LNCAP (cell line): Measurements from ENCODE around the gene ALPK3.

ENCODE experiments used
- TF ChIP-seq, protein P1 (sequence below): fragments of 450-650 bp; IDR thresholded peaks from 2 replicates; pipeline ENCODE4 v1.5.1; 2017; ENCODE audit warnings: mild to moderate bottlenecking

Gene ALPK3

DNA sequence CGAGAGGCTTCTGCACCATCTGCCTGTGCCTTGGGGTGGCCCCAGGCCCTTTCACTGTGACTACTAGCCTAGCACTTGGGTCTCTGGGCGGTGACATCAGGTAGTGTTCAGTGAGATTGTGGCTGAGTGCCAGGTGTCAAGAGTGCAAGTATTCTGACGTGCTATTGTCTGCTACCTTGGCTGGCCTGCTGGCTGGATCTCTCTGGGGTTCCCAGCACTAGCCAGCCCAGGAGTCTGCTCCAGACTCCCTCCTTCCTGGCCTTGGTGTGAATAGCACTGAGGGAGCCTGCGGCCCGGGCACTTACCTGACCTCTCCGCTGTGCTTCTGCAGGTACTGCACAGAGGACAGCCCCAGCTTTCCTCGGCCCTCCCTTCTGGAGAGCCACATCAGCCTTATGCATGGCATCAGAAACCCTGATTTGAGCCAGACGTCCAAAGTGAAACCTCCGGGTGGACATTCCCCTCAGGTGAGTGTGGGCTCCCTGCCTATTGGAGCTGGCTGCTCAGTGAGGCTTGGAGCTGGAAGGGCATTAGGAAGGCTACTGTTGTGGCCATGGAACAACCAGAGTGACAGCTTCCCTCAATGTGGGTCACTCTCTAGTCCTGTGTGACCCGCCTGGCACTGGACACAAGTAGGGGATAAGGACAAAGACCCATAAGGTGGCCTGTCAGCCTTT, 17.5 kb upstream of the ALPK3 start:
- TF ChIP-seq, protein P1, sequence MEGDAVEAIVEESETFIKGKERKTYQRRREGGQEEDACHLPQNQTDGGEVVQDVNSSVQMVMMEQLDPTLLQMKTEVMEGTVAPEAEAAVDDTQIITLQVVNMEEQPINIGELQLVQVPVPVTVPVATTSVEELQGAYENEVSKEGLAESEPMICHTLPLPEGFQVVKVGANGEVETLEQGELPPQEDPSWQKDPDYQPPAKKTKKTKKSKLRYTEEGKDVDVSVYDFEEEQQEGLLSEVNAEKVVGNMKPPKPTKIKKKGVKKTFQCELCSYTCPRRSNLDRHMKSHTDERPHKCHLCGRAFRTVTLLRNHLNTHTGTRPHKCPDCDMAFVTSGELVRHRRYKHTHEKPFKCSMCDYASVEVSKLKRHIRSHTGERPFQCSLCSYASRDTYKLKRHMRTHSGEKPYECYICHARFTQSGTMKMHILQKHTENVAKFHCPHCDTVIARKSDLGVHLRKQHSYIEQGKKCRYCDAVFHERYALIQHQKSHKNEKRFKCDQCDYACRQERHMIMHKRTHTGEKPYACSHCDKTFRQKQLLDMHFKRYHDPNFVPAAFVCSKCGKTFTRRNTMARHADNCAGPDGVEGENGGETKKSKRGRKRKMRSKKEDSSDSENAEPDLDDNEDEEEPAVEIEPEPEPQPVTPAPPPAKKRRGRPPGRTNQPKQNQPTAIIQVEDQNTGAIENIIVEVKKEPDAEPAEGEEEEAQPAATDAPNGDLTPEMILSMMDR = no peak

DNA sequence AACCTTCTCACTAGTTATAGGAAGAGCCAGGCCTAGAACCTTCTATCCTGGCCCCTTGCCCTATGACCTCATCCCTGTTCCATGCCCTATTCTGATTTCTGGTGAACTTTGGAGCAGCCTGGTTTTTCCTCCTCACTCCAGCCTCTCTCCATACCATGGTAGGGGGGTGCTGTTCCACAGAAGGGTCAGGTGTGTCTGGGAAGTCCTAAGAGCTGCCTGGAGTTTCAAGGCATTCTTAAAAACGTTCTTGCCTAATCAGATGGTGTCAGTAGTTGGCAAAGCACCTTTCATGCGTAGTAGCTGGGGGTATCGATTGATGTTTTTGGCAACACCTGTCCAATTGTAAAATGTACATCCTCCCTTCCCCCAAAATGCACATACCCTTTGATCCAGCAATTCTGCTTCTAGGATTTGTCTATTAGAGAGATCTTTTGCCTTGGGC, 16.8 kb upstream of the ALPK3 start:
- TF ChIP-seq, protein P1 = no peak

DNA sequence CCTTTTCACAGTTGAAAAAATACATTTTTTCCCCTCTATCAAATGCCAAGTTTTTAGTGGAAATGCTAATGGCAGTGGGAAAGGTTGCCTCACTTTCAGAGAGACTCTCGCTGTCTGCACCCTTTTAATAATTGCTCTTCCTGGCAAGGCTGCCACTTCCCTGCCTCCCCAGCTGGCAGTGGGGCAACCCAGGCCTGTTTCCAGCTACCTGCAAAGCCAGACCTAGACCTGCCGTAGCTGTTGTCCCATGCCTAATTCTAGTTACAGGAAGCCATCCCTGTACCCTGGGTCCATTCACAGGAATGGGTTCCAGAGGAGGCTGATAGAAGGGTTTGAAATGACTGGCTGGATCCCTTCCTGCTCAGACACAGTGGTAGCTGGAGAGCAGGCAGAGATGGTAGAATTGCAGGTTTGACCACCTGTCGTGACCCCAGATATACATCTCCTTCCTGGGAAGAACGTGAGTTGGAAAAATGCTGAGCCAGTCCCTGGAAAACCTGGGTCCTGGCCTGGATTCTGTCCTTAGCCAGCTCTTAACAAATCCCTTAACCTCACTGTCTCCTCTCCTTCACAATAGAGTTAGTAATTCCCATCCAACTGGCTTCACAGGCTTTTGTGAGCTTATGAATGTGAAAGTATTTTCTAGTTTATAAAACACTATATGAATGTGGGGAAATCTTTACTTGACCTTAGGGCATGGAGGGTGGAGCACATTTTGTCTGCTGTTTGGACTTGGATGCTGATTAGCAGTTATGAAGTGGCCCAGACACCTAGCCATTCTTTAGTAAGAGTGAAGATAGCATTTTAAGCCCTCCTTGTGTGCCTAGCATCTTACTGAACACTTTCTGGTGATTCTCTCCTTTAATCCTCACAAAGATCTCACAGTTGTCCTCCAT, 12.9 kb upstream of the ALPK3 start:
- TF ChIP-seq, protein P1 = no peak

DNA sequence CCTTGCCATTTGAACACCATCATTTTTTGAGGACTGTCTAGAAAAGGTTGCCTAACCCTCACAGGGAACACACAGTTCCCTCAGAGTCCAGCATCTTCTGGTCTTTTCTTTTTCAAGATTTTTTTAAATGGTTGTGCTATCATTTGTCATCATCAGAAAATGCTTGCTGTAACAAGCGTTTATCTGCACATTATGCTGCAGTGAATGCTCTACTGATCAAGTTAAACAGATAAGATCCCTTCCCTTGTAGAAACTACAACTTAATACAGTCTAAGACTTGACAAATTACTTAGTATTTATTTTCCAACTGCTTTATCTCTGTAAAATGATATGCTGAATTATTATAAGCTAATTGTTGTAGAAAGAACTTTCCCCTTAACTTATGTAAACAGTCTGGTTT, 11.9 kb upstream of the ALPK3 start:
- TF ChIP-seq, protein P1 = no peak

DNA sequence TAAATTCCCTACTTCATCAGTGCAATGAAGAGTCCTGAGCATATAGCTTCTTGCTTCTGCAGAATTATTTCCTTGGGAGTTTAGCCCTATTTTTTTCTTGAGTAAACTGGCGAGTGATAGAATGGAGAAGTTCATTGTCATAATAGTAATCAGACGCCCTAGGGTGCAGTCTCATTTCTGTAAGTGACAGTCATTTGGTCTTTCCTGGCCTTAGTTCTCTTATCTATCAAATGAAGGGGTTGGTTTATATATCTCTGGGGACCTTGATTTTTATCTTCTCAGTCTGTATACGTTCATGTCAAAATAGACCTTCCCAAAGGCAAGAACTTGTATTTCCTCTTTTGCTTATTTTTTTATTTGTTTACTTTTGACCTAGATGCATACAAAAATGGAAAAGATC, 9.9 kb upstream of the ALPK3 start:
- TF ChIP-seq, protein P1 = no peak

DNA sequence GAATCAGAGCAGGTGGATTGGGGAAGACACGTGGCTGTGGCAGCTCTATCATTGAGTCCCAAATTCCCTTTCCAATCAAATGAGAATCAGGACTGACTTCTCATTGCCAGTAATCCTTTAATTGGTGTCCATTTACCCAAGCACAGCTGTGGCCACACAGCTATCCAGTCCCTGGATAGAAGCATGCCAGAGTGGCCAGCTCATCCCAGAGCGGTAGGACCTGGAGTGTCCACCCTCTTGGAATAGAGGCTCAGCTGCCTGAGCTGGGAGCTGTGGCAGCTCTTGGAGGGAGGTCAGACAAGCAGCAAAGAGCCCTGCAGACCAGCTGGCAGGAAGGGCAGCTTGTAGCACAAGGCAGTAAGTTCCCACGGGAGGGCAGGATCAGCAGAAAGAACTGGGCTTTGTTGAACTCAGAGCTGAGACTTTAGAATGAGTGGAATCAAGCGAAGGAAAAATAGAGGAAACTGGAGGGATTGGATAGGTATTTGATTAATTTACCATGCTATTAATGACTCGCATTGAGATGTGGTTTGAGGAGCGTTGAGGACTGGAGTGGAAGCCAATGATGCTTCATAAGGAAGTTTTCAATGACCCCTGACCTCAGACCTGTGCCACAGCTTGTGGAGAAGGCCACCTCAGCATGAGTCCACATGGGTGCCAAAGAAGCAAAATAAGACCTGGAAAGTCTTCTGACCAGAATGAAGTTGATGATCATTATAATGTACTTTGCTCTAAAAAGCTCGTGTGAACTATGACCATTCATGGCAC, 6.9 kb upstream of the ALPK3 start:
- TF ChIP-seq, protein P1 = no peak

DNA sequence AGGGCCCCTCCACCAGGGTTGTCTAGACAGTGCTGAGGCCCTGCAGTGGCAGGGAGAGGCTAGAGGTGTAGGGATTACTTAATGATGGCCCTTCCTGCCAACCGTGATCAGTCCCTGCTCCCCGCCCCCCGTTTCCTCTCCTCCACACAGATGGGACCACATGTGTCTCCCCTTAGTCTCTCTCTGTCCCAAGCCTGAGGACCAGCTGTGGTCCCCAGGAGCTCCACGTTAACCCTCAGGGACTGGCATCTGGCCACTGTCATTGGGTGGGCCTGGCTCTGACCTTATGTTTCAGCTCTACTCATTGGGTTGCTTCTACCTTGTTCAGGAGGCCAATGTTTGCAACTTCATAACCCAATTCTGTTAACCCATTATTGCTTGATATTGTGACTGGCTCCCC, 6.0 kb upstream of the ALPK3 start:
- TF ChIP-seq, protein P1 = no peak
